Effector memory CD8-positive, alpha-beta T cell (primary cell): ENCODE data around the gene RBMS3.
"Not testable (repeated sequence)": the region's sequence is repeated elsewhere in the genome, so short reads cannot be mapped to it uniquely, and the experiment has no call there.

Experiments used
- ATAC-seq: fragments of 150-1000 bp; cut with Tn5 transposase; replicated peaks from 2 replicates; pipeline ENCODE4 v1.10.0; 2021; ENCODE audit warnings: mild to moderate bottlenecking, moderate library complexity
- DNase-seq, 3 experiments: peaks; one replicate each; pipeline ENCODE4 v3.0.0; 2021
- H3K27ac Mint-ChIP-seq, 2 donors: one replicate each; pipeline ENCODE4 v1.8.0; 2022; ENCODE audit warnings: mild to moderate bottlenecking in 2 of 2, mixed read lengths in 2 of 2, moderate library complexity in 2 of 2
- H3K27me3 Mint-ChIP-seq, 2 donors: one replicate each; pipeline ENCODE4 v1.8.0; 2022; ENCODE audit warnings: mixed read lengths in 2 of 2
- H3K36me3 Mint-ChIP-seq: one replicate; pipeline ENCODE4 v1.8.0; 2022; ENCODE audit warnings: mild to moderate bottlenecking, moderate library complexity, mixed read lengths; ENCODE audit not compliant: insufficient read depth
- H3K4me1 Mint-ChIP-seq, 2 donors: one replicate each; pipeline ENCODE4 v1.8.0; 2022; ENCODE audit warnings: low read depth in 2 of 2, mixed read lengths in 2 of 2
- H3K4me3 Mint-ChIP-seq, 2 donors: one replicate each; pipeline ENCODE4 v1.8.0; 2022; ENCODE audit warnings: mild to moderate bottlenecking in 2 of 2, mixed read lengths in 2 of 2, moderate library complexity in 2 of 2
- H3K9me3 Mint-ChIP-seq, 2 donors: one replicate each; pipeline ENCODE4 v1.8.0; 2022; ENCODE audit warnings: mixed read lengths in 2 of 2

The RBMS3 gene

DNA sequence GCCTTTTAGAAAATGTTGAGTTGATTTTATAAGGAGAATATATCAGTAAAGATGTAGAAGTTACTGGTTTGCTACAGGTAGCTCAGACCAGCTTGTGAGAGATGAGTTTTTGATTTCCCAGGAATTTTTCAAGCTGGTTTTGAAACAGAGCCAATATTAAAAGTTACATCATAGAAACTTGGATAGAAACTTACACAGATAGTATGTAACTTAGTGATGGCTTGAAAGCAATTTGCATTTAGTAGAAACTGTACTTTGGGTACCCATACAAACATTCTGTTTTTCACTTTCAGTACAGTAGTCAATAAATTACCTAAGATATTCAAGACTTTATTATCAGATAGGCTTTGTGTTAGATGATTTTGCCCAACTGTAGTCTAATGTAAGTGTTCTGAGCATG is 93.4 kb downstream of the RBMS3 start:
- DNase-seq (no peak), ATAC-seq (no peak)
- H3K9me3 Mint-ChIP-seq, result peaks cover 0 to 6% of the 10 kb centered on the region in 2 donors

DNA sequence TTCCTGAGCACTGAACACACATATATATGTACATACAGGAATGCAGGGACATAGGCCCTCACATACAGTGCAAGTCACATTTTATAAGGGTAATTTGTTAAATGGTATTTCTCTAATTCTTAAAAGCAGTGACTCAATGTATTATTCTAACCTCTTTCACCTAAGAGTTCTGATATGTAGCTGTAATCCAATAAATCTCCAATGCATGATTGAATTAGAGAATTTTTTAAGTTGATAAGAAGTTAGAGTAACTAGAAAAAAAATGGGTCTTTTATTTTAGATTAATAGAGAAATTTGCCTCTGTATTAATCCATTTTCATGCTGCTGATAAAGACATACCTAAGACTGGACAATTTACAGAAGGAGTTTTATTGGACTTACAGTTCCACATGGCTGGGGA is 98.2 kb downstream of the RBMS3 start:
- ATAC-seq (no peak), DNase-seq (no peak)
- Mint-ChIP-seq H3K36me3 (no peaks in the 10 kb centered on the region), H3K27ac (no peak overlapping the region), H3K9me3 (no peaks in the 10 kb centered on the region), H3K27me3 (no peaks in the 10 kb centered on the region), H3K4me3 (no peak overlapping the region), H3K4me1 (no peaks in the 10 kb centered on the region)

More for the DNA sequence above, 93.4 kb downstream of the RBMS3 start:
- Mint-ChIP-seq H3K4me1 (no peaks in the 10 kb centered on the region), H3K27me3 (no peaks in the 10 kb centered on the region), H3K36me3 (no peaks in the 10 kb centered on the region), H3K4me3 (no peak overlapping the region), H3K27ac (no peak overlapping the region)

DNA sequence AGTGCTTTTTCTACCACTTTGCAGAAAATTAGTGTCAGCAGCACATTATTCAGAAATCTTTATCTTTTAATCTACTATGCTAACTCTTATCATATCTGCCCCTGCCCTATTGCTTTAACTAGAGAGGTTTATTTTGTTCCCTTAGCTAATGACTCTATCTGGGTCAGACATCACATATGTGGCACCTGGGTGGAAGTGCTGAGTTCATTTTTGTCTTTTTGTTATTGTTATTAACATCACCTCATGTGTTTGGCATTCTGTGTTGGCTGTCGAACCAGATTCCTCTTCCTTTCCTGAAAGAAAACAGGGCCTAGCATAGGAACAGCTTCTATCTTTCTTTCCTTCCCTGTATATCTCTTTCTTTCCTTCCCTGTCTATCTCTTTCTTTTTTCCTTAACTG is 100.7 kb downstream of the RBMS3 start:
- Mint-ChIP-seq H3K36me3 (no peaks in the 10 kb centered on the region), H3K4me3 (no peak overlapping the region), H3K4me1 (no peaks in the 10 kb centered on the region), H3K9me3 (peaks cover under 1 to 7% of the 10 kb centered on the region in 2 donors), H3K27ac (no peak overlapping the region), H3K27me3 (no peaks in the 10 kb centered on the region)
- DNase-seq (no peak), ATAC-seq (no peak)

DNA sequence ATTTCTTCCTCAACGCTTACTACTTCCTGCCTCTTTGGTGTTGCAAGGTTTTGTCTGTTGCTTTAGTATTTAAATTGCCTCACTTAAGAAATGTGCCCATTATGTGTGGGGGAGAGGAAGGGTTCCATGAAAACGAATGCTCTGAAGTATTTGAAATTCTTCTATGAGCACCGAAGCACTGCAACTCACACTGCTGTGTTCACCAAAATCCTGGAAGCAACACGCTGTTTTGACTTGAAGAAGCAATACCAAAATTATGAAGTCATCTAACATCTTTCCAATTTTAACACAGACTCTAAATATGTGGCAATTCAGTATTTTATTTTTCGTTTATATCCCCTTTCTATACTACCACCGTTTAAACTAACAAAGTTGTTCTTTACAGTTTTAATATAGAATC is 101.5 kb downstream of the RBMS3 start:
- no peaks in the 10 kb centered on the region for H3K4me1 Mint-ChIP-seq
- H3K4me3 Mint-ChIP-seq, result no peak overlapping the region
- peaks cover 6 to 7% of the 10 kb centered on the region in 2 donors for H3K9me3 Mint-ChIP-seq
- DNase-seq (no peak), ATAC-seq (no peak)
- no peaks in the 10 kb centered on the region for H3K27me3 Mint-ChIP-seq
- H3K36me3 Mint-ChIP-seq, result no peaks in the 10 kb centered on the region
- no peak overlapping the region for H3K27ac Mint-ChIP-seq

DNA sequence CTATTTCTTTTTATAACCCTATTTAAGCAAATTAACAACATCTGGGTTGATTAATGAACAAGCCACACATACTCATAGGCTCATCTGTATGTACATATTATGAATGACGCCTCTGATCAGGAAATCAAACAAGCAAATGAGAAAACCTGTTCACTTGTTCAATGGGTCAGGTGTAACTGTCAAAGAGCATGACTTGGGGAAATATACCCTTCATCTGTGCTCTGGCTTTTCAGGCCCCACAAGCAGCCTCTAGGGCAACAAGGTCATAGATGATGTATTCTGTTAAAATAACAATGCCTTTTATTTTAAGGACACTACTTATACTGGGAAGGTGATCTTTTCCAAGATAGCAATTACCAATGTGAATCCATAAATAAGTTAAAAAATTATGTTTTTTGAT is 102.0 kb downstream of the RBMS3 start:
- Mint-ChIP-seq H3K4me1 (no peaks in the 10 kb centered on the region), H3K36me3 (no peaks in the 10 kb centered on the region), H3K9me3 (peaks cover 6 to 7% of the 10 kb centered on the region in 2 donors), H3K4me3 (no peak overlapping the region), H3K27me3 (no peaks in the 10 kb centered on the region), H3K27ac (no peak overlapping the region)
- no peak for ATAC-seq
- no peak for DNase-seq

DNA sequence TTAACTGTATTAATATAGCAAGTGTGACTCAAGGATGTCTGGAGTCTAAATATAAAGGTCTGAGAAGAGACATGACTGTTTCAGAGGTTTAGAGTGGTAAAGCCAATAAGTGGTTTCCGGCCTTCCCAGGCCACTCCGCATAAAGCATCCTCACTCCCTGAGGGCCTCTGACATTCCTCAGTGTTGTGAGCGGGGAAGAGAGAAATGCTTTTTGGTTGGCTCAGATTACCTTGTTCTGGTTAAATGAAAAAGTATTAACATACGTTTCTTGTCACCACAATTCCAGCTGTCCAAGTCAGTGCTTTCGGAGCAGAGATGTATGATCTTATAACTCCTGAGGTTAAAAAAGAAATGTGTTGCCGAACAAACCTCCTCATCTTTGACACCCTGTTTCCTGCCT is 103.8 kb downstream of the RBMS3 start:
- H3K4me3 Mint-ChIP-seq, result no peak overlapping the region
- H3K27me3 Mint-ChIP-seq, result no peaks in the 10 kb centered on the region
- H3K9me3 Mint-ChIP-seq, result peaks cover 6 to 7% of the 10 kb centered on the region in 2 donors
- H3K27ac Mint-ChIP-seq, result no peak overlapping the region
- H3K4me1 Mint-ChIP-seq, result no peaks in the 10 kb centered on the region
- no peaks in the 10 kb centered on the region for H3K36me3 Mint-ChIP-seq
- no peak for DNase-seq
- ATAC-seq, result no peak

DNA sequence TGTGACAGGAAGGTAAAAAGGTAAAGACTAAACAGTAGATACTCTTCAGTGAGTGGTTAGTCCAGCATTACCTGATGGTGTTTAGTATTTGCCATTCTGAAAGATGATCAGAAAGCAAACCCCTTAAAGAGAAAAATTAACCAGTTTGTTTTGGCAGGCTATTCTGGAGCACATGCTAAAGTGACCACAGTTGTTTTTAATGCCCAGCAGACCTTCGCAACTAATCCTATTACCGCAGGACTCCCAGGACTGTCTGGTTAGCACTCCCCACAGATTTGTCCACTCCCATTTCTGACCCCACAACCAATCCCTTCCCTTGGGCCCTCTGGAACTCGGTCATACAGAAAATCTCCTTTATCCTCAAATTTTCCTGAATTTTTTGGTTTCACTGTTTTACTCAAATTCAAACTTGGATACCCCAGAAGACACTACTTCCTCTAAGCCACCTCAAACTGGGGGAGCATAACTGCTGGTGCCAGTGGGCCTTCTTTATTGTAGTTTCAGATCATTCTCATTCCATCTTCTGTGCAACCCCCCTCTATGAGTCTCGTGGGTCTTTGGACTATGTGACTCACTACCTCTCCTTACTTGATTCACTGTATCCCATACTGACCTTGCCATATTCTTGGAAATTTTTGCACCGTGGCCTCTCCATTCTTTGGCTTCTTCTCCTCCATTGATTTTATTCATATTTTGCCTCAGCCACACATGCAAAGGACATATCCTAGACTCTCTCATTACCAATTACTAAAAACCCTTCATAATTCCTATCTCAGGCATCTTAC is 104.4 kb downstream of the RBMS3 start:
- Mint-ChIP-seq H3K27me3 (no peaks in the 10 kb centered on the region), H3K4me3 (no peak overlapping the region), H3K9me3 (peaks cover 6 to 7% of the 10 kb centered on the region in 2 donors), H3K27ac (no peak overlapping the region), H3K36me3 (no peaks in the 10 kb centered on the region), H3K4me1 (no peaks in the 10 kb centered on the region)
- DNase-seq (no peak), ATAC-seq (no peak)

DNA sequence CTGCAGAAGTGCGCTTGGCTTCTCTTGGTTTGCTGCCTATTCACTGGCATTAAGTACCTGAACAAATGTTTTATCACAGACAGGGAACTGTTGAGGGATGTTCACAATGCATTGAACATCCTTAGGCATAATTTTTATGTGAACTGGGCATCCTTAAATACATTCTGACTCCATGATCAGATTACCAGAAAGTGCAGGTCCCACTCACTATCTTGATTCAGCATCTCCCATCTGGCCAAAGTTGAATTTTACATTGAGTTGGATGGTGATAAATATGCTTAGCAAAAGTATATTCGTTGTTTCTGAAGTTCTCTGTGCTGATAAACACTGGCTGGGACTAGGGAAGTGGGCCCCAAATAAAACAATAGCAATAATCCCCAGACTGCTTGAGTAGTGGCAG is 108.5 kb downstream of the RBMS3 start:
- Mint-ChIP-seq H3K4me3 (no peak overlapping the region), H3K27ac (no peak overlapping the region), H3K27me3 (no peaks in the 10 kb centered on the region), H3K4me1 (no peaks in the 10 kb centered on the region), H3K36me3 (no peaks in the 10 kb centered on the region), H3K9me3 (peaks cover 9 to 17% of the 10 kb centered on the region in 2 donors)
- no peak for ATAC-seq
- no peak for DNase-seq

DNA sequence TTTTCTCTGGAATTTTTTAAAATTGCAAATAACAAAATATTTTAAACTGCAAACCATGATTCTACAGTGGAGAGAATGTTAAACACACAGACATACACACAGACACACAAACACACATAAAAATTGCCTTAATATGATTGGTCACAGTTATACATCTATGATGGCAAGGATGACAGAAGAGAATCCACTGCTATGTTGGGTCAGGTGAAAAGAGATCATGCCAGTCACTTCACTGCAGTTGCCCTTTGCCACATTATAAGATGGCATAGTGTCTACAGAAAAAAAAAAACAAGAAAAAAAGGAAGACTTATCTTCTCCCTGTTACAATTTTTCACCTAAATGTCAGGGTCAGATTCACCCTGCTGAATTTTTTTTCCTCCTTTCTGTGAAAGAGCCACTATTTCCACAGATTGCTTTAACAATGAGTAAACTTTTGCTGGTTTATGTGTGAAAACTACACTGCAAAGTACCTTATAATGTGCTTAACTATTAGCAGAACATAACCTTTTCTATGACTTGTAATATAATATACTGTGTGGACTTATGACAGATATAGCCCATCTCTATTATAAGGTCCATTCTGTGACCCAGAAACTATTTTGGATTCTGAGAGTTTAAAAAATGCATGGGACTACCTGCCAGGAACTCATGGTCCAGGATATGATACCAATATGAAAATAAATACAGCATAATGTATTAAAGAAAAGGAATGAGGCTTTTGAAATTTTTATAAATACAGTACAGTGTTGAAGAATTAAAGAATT is 111.9 kb downstream of the RBMS3 start:
- H3K4me3 Mint-ChIP-seq, result no peak overlapping the region
- no peaks in the 10 kb centered on the region for H3K4me1 Mint-ChIP-seq
- H3K27ac Mint-ChIP-seq, result no peak overlapping the region
- H3K9me3 Mint-ChIP-seq, result peaks cover 8 to 17% of the 10 kb centered on the region in 2 donors
- no peaks in the 10 kb centered on the region for H3K27me3 Mint-ChIP-seq
- no peak for ATAC-seq
- DNase-seq, result no peak
- H3K36me3 Mint-ChIP-seq, result no peaks in the 10 kb centered on the region

DNA sequence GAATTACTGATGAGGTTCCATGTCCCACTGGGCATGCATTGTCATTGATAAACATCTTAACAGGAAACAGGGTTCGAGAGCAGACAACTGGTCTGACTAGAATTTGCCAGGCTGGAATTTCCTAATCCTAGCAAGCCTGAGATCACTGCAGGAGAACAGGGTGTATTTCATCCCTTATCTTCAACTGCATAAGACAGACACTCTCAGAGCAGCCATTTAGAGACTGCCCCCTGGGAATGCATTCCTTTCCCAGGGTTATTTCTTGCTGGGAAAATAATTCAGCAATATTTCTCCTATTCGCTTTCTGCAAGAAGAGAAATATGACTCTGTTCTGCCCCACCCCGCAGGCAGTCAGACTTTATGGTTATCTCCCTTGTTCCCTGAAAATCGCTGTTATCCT is 113.1 kb downstream of the RBMS3 start:
- not testable (repeated sequence) for H3K36me3 Mint-ChIP-seq, H3K27me3 Mint-ChIP-seq, H3K4me1 Mint-ChIP-seq, H3K27ac Mint-ChIP-seq, ATAC-seq, DNase-seq, H3K4me3 Mint-ChIP-seq
- peaks cover 8 to 17% of the 10 kb centered on the region in 2 donors for H3K9me3 Mint-ChIP-seq

DNA sequence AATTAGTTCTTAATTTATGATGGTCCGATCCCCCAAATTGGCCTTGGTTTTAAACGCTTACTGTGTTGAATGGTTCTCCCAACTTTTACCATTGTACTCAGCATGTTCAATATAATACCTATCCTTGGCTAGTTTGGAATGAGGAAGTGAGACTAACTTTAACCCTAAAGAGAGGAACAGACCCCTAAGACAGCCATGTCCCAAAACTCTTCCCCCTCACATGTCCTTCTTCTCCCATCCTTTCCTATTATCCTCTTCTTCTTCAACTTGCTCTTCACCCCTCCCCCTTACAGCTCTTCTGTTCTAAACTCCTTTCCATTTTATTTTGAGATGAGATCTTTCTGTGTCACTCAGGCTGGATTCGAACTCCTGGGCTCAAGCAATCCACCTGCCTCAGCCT is 116.5 kb downstream of the RBMS3 start:
- no peaks in the 10 kb centered on the region for H3K36me3 Mint-ChIP-seq
- H3K4me3 Mint-ChIP-seq, result no peak overlapping the region
- H3K27ac Mint-ChIP-seq, result no peak overlapping the region
- no peaks in the 10 kb centered on the region for H3K4me1 Mint-ChIP-seq
- H3K9me3 Mint-ChIP-seq, result peaks cover 9 to 17% of the 10 kb centered on the region in 2 donors
- no peaks in the 10 kb centered on the region for H3K27me3 Mint-ChIP-seq
- no peak for DNase-seq
- no peak for ATAC-seq

DNA sequence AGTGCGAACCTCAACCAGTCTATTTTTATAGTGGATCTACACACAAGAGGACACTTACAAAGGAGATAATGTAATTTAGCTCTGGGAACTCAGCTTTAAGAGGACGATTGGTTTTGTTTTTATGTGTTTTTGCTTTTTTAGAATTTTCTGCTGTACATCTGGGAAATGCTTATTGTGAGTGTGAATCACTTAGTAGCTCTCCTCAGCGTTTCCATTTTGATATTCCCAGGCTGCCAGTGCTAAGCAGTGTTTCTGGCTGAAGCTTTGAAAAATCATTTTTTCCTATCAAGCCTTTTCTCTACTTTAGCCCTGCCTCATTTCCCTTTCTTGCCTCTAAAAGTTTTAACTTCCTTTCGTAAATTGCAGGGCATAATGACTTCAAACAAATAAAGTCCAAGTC is 117.9 kb downstream of the RBMS3 start:
- H3K27me3 Mint-ChIP-seq, result no peaks in the 10 kb centered on the region
- ATAC-seq (no peak), DNase-seq (no peak)
- H3K4me1 Mint-ChIP-seq, result peaks cover 0 to 2% of the 10 kb centered on the region in 2 donors
- no peak overlapping the region for H3K4me3 Mint-ChIP-seq
- peaks cover 6 to 12% of the 10 kb centered on the region in 2 donors for H3K9me3 Mint-ChIP-seq
- no peak overlapping the region for H3K27ac Mint-ChIP-seq
- no peaks in the 10 kb centered on the region for H3K36me3 Mint-ChIP-seq

DNA sequence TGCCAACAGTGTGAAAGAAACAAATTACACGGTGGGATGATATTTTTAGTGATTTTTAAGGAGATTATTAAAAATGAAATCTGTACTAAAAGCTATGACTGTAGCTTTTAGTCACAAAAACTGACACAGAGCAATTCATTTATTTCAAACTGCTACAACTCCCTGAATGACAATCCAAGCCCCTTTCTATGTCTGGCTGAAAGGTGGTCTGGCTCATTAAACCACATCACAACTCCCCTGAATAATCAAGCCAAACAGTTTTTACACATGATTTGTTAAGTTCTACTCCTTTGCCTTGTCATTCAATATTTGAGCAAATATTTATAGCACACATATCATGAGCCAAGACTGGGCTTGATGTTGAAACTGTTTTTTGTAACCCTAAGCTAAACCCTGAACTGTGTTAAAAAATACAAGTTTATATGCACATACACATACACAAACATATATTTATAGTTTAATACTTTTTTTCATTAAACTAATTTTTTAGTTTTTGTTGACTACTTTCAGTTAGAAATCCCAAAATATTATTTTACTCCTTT is 125.5 kb downstream of the RBMS3 start:
- Mint-ChIP-seq H3K4me1 (peaks cover 0 to 2% of the 10 kb centered on the region in 2 donors), H3K9me3 (peaks cover 0 to 2% of the 10 kb centered on the region in 2 donors), H3K4me3 (no peak overlapping the region), H3K27ac (no peak overlapping the region), H3K27me3 (no peaks in the 10 kb centered on the region), H3K36me3 (no peaks in the 10 kb centered on the region)
- DNase-seq (no peak), ATAC-seq (no peak)

DNA sequence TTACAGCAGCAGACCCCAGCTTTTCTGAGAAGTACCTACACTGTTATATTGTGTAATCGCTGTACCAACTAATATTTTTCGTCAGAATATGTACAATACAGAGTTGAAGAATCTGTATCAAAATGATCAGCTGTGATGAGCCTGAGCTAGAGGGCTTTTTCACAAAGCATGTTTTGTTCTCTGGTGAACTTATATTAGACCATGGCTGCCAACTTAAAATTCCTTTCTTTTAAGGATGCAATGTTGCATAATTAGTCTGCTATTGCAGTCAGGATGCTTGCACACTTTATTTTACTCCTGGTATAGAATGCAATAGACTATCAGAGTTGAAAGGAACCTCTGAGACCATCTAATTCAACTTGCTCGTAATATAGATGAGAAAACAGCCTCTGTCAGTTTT is 127.8 kb downstream of the RBMS3 start:
- H3K4me1 Mint-ChIP-seq, result no peaks in the 10 kb centered on the region
- H3K36me3 Mint-ChIP-seq, result no peaks in the 10 kb centered on the region
- H3K27ac Mint-ChIP-seq, result no peak overlapping the region
- H3K4me3 Mint-ChIP-seq, result no peak overlapping the region
- H3K9me3 Mint-ChIP-seq, result peaks cover 0 to 4% of the 10 kb centered on the region in 2 donors
- no peaks in the 10 kb centered on the region for H3K27me3 Mint-ChIP-seq
- DNase-seq (no peak), ATAC-seq (no peak)
